ENCODE measurements around the gene SSB. TPM values are rescaled to one million over a fixed set of nuclear protein-coding genes. Genes with fewer than 3 reads are reported as not detected.

The SSB gene
- total RNA-seq, 4 donors from 2014 or later, result 110 to 266 (median 171) TPM

- TF ChIP-seq CTCF (IDR thresholded peaks at IDR 0.05; ENCODE audit: low read depth), result no peak
Measured at GRCh38 chr2:169845016-169845415, 46.3 kb downstream of the SSB start.

GRCh38 chr2:169849710-169850109 lies 51.0 kb downstream of the SSB start:
- no peak for TF ChIP-seq CTCF (IDR thresholded peaks at IDR 0.05; ENCODE audit: low read depth)

GRCh38 chr2:169853041-169853668 lies 54.5 kb downstream of the SSB start:
- no peak for TF ChIP-seq CTCF (IDR thresholded peaks at IDR 0.05; ENCODE audit: low read depth)

GRCh38 chr2:169859423-169859822 lies 60.8 kb downstream of the SSB start:
- TF ChIP-seq CTCF (IDR thresholded peaks at IDR 0.05; ENCODE audit: low read depth), result no peak

GRCh38 chr2:169860149-169860548 lies 61.5 kb downstream of the SSB start:
- TF ChIP-seq CTCF (IDR thresholded peaks at IDR 0.05; ENCODE audit: low read depth), result no peak

Other genes starting within 250 kb of the SSB start
- 10 to 100 TPM; 12.8 to 38.5 (median 21.2) TPM for gene FASTKD1, start 225.0 kb upstream of the SSB start, total RNA-seq
- gene PPIG, start 214.5 kb upstream of the SSB start, total RNA-seq, result 10 to 100 TPM; 38.8 to 45.0 (median 43.0) TPM
- gene CFAP210, start 104.5 kb upstream of the SSB start, total RNA-seq, result not detected
- 10 to 100 TPM in 2 of 4 donors, 1 to 10 TPM in 2; 7.0 to 18.1 (median 10.6) TPM for gene PHOSPHO2, start 104.4 kb upstream of the SSB start, total RNA-seq
- 1 to 10 TPM; 4.1 to 8.3 (median 5.2) TPM for gene KLHL23, start 65.0 kb upstream of the SSB start, total RNA-seq
- gene METTL5, start 26.0 kb downstream of the SSB start, total RNA-seq, result 100 to 1,000 TPM in 2 of 4 donors, 10 to 100 TPM in 2; 52.4 to 140 (median 86.7) TPM
- gene UBR3, start 28.6 kb downstream of the SSB start, total RNA-seq, result 100 to 1,000 TPM in 2 of 4 donors, 10 to 100 TPM in 2; 80.7 to 128 (median 101) TPM